ENCODE results near the gene BSDC1.
"Not testable (repeated sequence)": the region's sequence is repeated elsewhere in the genome, so short reads cannot be mapped to it uniquely, and the experiment has no call there.

BSDC1 gene, protein sequence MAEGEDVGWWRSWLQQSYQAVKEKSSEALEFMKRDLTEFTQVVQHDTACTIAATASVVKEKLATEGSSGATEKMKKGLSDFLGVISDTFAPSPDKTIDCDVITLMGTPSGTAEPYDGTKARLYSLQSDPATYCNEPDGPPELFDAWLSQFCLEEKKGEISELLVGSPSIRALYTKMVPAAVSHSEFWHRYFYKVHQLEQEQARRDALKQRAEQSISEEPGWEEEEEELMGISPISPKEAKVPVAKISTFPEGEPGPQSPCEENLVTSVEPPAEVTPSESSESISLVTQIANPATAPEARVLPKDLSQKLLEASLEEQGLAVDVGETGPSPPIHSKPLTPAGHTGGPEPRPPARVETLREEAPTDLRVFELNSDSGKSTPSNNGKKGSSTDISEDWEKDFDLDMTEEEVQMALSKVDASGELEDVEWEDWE

DNA sequence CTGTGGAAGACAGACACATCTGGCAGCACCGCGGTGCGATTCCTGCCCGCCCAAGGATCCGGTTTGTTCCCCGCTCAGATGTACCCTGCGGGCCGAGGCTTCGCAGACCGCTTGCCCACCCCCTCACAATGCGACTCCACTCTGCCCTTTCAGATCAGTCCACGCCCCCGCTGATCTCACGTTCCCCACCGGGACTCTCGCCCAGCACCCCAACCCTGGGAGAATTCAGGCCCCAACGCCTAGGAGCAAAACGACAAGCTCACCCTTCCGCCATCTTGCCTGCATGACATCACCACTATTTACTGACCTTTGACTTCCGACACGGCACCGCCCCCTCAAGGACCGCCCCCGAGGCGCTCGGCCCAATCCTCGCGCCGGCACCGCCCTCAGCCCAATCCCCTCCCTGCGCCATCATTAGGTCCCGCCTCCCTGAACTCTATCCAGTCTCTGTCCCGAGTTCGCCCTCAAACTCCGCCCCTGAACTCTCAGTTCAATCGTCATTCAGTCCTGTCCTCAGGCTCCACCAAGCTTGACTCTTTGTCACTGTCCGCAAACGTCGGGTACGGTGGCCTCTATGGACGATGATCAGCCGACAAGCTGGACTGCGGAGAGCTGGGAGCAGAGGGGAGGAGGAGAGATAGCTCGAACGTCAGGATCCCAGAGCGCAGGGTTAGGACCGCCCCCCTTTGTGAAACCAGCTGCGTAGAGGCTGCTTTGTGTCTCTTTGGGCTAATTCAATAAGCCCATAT is at the start of gene BSDC1:
Gene BSDC1 (minus strand): TSS at position 301 of the 749 bp plus-strand sequence. CDS start 27 bp downstream, at position 274.
- Mint-ChIP-seq H3K9me3 (no peaks in the 10 kb centered on the region), H3K27ac (peak within 1 kb of the TSS; percentile 98), H3K4me1 (peaks cover 13% of the 10 kb centered on the region), H3K27me3 (no peaks in the 10 kb centered on the region), H3K4me3 (peak within 1 kb of the TSS; percentile 99), H3K36me3 (peaks cover 4% of the 10 kb centered on the region)
- peak; percentile 93 for ATAC-seq (ENCODE audit: low read depth)
- DNase-seq (ENCODE audit: low spot score in 2 of 2), result peak; percentile 96 to 98

- not testable (repeated sequence) for H3K36me3 Mint-ChIP-seq, H3K4me3 Mint-ChIP-seq
- H3K27me3 Mint-ChIP-seq, result peaks cover 16% of the 10 kb centered on the region
Observed at GRCh38 chr1:32441467-32441866, 47.2 kb upstream of the BSDC1 start.

GRCh38 chr1:32438777-32439176 is 44.5 kb upstream of the BSDC1 start:
- H3K4me3 Mint-ChIP-seq; ATAC-seq (ENCODE audit: low read depth); H3K9me3 Mint-ChIP-seq; DNase-seq (ENCODE audit: low spot score in 2 of 2); H3K27ac Mint-ChIP-seq; H3K36me3 Mint-ChIP-seq; H3K4me1 Mint-ChIP-seq: not testable (repeated sequence)
- peaks cover 15% of the 10 kb centered on the region for H3K27me3 Mint-ChIP-seq

More at GRCh38 chr1:32441467-32441866, 47.2 kb upstream of the BSDC1 start:
- not testable (repeated sequence) for H3K4me1 Mint-ChIP-seq; ATAC-seq (ENCODE audit: low read depth); DNase-seq (ENCODE audit: low spot score in 2 of 2); H3K9me3 Mint-ChIP-seq; H3K27ac Mint-ChIP-seq

GRCh38 chr1:32438136-32438535 is 43.9 kb upstream of the BSDC1 start:
- Mint-ChIP-seq H3K27me3 (peaks cover 13% of the 10 kb centered on the region), H3K9me3 (peaks cover 5% of the 10 kb centered on the region), H3K4me3 (no peak overlapping the region), H3K36me3 (peaks cover 2% of the 10 kb centered on the region), H3K4me1 (peaks cover 3% of the 10 kb centered on the region), H3K27ac (no peak overlapping the region)
- no peak for ATAC-seq (ENCODE audit: low read depth)
- DNase-seq (ENCODE audit: low spot score in 2 of 2), result no peak

- Mint-ChIP-seq H3K27ac (peak overlapping the region; percentile 74), H3K27me3 (peaks cover 1% of the 10 kb centered on the region), H3K4me3 (no peak overlapping the region), H3K9me3 (no peaks in the 10 kb centered on the region), H3K36me3 (no peaks in the 10 kb centered on the region), H3K4me1 (peaks cover 25% of the 10 kb centered on the region)
- DNase-seq (ENCODE audit: low spot score in 2 of 2) (peak in 1 of 2 donors; percentile 18), ATAC-seq (ENCODE audit: low read depth) (peak; percentile 97)
Observed at GRCh38 chr1:32431736-32432400, 37.6 kb upstream of the BSDC1 start.

DNA sequence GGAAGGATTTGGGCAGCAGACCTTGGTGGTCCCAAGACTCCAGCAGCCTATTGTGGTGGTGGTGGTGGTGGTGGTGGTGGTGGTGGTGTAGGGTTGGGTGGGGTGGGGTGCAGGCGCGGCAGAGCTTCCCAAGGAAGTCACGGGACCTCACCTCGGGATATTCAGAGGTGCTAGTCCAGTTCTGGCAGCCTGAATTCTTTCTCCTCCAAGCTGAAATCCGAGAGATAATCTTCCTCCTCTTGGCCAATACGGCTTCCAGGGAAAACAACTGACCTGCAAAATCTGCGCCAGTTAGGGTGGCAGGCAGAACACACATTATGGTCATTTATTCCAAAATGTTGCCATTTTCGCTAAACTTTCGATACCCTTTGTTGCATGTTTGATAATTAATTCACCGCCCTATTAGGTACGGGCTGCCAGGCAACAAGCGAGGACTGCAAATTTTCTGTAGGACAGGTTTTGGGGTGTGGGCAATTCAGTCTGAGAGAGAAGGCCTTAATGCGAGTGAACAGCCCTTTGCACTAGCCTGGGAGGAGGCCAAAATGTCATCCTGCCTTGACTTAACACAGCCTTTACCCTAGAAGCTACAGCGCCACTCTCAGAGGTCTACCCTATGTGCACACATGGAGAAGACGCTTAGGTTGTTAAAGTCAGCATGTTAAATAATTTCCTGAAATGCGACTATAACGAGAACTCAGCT is 33.2 kb upstream of the BSDC1 start:
- Mint-ChIP-seq H3K4me3 (no peak overlapping the region), H3K4me1 (peaks cover 19% of the 10 kb centered on the region), H3K27ac (no peak overlapping the region), H3K9me3 (no peaks in the 10 kb centered on the region), H3K36me3 (no peaks in the 10 kb centered on the region), H3K27me3 (peaks cover 6% of the 10 kb centered on the region)
- ATAC-seq (ENCODE audit: low read depth) (no peak), DNase-seq (ENCODE audit: low spot score in 2 of 2) (no peak)

DNA sequence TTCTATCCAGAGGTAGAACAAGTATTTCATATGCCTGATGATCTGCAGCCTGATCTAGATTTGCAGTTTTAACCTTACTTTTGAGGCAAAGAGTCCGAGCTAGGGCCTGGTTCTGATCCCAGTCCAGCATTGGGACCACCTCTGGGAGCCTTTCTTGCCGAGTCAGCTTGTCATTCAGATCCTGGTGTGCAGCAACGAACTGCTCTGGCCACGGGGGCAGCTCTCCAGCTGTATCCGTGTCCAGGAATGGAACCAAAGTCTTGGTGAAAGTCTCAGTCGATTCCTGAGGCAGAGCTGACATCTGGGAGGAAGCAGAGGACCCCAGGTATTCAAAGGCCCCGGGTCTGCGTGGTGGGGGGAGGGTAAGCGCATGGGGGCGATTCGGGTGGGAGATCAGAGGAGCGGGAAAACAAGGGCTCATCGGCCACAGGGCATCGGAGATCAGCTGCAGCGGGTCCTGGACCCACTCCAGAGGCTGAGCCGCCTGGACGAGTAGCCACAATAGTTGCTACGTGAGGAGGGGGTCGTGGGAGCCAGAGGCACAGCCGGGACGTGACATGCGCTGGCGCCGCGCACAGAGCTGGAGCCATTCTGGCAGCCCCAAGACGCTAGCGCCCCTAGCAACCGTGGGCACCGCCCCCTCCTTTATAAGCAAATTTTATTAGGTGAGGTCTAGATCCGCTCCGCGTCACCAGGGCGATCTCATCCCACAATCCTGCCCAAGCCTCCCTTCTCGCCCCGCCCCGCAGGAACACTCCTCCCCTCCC is 32.4 kb upstream of the BSDC1 start:
- no peaks in the 10 kb centered on the region for H3K9me3 Mint-ChIP-seq
- no peak overlapping the region for H3K4me3 Mint-ChIP-seq
- H3K4me1 Mint-ChIP-seq, result peaks cover 12% of the 10 kb centered on the region
- ATAC-seq (ENCODE audit: low read depth), result peak; percentile 59
- H3K27me3 Mint-ChIP-seq, result peaks cover 6% of the 10 kb centered on the region
- H3K27ac Mint-ChIP-seq, result no peak overlapping the region
- no peaks in the 10 kb centered on the region for H3K36me3 Mint-ChIP-seq
- no peak for DNase-seq (ENCODE audit: low spot score in 2 of 2)

- H3K9me3 Mint-ChIP-seq, result no peaks in the 10 kb centered on the region
- no peak overlapping the region for H3K4me3 Mint-ChIP-seq
- DNase-seq (ENCODE audit: low spot score in 2 of 2), result no peak
- H3K27me3 Mint-ChIP-seq, result peaks cover 6% of the 10 kb centered on the region
- ATAC-seq (ENCODE audit: low read depth), result no peak
- H3K27ac Mint-ChIP-seq, result no peak overlapping the region
- H3K4me1 Mint-ChIP-seq, result peaks cover 3% of the 10 kb centered on the region
- no peaks in the 10 kb centered on the region for H3K36me3 Mint-ChIP-seq
Observed at GRCh38 chr1:32421775-32422174, 27.5 kb upstream of the BSDC1 start.

- Mint-ChIP-seq H3K9me3 (no peaks in the 10 kb centered on the region), H3K4me3 (no peak overlapping the region), H3K36me3 (no peaks in the 10 kb centered on the region), H3K27me3 (peaks cover 6% of the 10 kb centered on the region), H3K27ac (no peak overlapping the region), H3K4me1 (peaks cover 3% of the 10 kb centered on the region)
- no peak for ATAC-seq (ENCODE audit: low read depth)
- DNase-seq (ENCODE audit: low spot score in 2 of 2), result no peak
Observed at GRCh38 chr1:32414186-32414886, 20.1 kb upstream of the BSDC1 start.

GRCh38 chr1:32413507-32414185 is 19.4 kb upstream of the BSDC1 start:
- Mint-ChIP-seq H3K27me3 (peaks cover 6% of the 10 kb centered on the region), H3K27ac (peak overlapping the region; percentile 18), H3K36me3 (no peaks in the 10 kb centered on the region), H3K4me1 (peaks cover 3% of the 10 kb centered on the region), H3K9me3 (no peaks in the 10 kb centered on the region), H3K4me3 (no peak overlapping the region)
- DNase-seq (ENCODE audit: low spot score in 2 of 2), result peak; percentile 74 to 83
- peak; percentile 93 for ATAC-seq (ENCODE audit: low read depth)

DNA sequence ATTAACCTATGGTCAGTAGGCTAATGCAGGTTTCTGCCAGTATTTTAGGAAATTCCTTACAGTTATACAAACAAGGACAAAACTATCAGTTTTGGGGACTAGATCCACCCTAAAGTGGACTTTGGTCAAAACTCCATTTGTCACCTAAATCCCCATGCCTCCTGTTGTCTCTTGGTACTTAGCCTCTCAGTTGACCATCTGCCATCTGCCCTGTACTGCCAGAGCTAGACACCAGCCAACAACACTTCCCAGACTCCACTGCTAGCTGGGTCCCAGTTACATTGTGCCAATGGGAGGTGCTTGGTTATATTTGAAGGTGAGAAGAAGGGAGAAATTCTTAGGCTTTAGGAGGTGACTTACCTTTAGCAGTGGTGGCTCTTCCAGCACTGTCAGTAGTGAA is 17.0 kb upstream of the BSDC1 start:
- ATAC-seq (ENCODE audit: low read depth), result no peak

DNA sequence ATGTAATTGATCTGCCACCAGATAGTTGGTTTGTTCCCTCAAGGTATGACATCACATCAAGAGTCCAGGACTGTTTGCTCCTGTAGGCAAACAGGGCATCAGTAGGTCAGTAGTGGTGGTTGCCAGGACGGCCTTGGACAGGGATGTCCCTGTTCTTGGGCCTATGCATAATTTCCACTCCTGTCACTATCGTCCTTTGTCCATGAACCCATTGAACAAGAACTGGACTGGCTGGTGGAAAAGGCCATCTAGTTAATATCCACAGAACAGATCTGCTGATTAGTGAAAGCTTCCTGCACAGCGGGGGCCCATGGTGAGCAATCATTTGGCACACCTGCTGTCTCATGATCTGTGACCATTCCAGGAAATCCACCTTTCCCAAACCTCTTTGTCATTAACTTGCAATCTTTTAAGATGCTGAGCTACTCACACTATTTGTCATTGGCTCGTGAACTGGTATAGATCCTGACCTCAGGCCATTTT is 12.4 kb upstream of the BSDC1 start:
- Mint-ChIP-seq H3K36me3 (no peaks in the 10 kb centered on the region), H3K4me1 (no peaks in the 10 kb centered on the region), H3K27ac (no peak overlapping the region), H3K27me3 (no peaks in the 10 kb centered on the region), H3K4me3 (no peak overlapping the region), H3K9me3 (no peaks in the 10 kb centered on the region)
- ATAC-seq (ENCODE audit: low read depth) (no peak), DNase-seq (ENCODE audit: low spot score in 2 of 2) (no peak)

More for the DNA sequence above, 17.0 kb upstream of the BSDC1 start:
- Mint-ChIP-seq H3K27me3 (peaks cover 6% of the 10 kb centered on the region), H3K4me3 (no peak overlapping the region), H3K36me3 (no peaks in the 10 kb centered on the region), H3K9me3 (no peaks in the 10 kb centered on the region), H3K27ac (no peak overlapping the region), H3K4me1 (peaks cover 3% of the 10 kb centered on the region)
- DNase-seq (ENCODE audit: low spot score in 2 of 2), result no peak

Data from memory B cell (primary cell).